Kidney epithelial cell (primary cell): Measurements from ENCODE around the gene NEB. TPM values are rescaled to one million over a fixed set of nuclear protein-coding genes. Genes with fewer than 3 reads are reported as not detected.

Source experiments
- DNase-seq: peaks from one replicate; pipeline ENCODE4 v3.0.0-alpha.2; 2010; ENCODE audit warnings: low read depth
- H3K27me3 ChIP-seq: 2 replicates; pipeline ENCODE4 v1.6.0; 2011; ENCODE audit warnings: low read length; ENCODE audit not compliant: control insufficient read depth, insufficient read depth
- H3K36me3 ChIP-seq: 2 replicates; pipeline ENCODE4 v1.5.1; 2011; ENCODE audit warnings: low read length; ENCODE audit not compliant: control insufficient read depth, insufficient read depth
- H3K4me3 ChIP-seq: 2 replicates; pipeline ENCODE4 v1.5.1; 2011; ENCODE audit warnings: low read depth, mild to moderate bottlenecking, control low read depth, low read length
- total RNA-seq: library from RNA; depleted of rRNA; stranded (reverse); fragments of >200 nt; gene quantifications from 2 replicates; pipeline ENCODE4 v1.2.3, GENCODE V29; 2015
- TF ChIP-seq, protein P1 (sequence below): IDR thresholded peaks from 2 replicates; pipeline ENCODE4 v1.5.1; 2011; ENCODE audit warnings: mild to moderate bottlenecking, moderate library complexity, low read length, control low read depth, inconsistent platforms; ENCODE audit not compliant: insufficient read depth, poor library complexity, severe bottlenecking

NEB gene
- total RNA-seq, 1 donor from 2014 or later, result 0.38 TPM

DNA sequence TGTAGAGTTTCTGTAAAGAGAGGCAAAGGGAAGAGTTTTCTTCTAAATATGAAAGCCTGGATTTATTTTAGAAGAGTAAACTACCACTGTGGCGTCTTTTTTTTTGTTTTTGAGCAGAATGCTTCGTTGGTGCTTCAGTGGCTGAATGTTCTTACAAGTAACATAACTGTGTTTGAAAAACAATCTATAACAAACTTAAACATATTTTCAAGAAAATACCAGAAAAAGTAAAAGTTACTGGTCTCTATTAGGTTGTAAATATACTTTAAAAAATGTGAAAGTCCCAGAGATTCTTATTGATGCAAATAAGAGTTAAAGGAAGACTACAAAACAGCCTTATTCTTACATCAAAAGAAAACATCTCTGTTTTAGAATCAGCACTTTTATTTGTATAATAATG is 76.2 kb downstream of the NEB start:
- Histone ChIP-seq H3K27me3 (no peaks in the 10 kb centered on the region), H3K36me3 (no peaks in the 10 kb centered on the region), H3K4me3 (no peak overlapping the region)
- DNase-seq, result no peak
- TF ChIP-seq, protein P1, sequence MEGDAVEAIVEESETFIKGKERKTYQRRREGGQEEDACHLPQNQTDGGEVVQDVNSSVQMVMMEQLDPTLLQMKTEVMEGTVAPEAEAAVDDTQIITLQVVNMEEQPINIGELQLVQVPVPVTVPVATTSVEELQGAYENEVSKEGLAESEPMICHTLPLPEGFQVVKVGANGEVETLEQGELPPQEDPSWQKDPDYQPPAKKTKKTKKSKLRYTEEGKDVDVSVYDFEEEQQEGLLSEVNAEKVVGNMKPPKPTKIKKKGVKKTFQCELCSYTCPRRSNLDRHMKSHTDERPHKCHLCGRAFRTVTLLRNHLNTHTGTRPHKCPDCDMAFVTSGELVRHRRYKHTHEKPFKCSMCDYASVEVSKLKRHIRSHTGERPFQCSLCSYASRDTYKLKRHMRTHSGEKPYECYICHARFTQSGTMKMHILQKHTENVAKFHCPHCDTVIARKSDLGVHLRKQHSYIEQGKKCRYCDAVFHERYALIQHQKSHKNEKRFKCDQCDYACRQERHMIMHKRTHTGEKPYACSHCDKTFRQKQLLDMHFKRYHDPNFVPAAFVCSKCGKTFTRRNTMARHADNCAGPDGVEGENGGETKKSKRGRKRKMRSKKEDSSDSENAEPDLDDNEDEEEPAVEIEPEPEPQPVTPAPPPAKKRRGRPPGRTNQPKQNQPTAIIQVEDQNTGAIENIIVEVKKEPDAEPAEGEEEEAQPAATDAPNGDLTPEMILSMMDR, result no peak

DNA sequence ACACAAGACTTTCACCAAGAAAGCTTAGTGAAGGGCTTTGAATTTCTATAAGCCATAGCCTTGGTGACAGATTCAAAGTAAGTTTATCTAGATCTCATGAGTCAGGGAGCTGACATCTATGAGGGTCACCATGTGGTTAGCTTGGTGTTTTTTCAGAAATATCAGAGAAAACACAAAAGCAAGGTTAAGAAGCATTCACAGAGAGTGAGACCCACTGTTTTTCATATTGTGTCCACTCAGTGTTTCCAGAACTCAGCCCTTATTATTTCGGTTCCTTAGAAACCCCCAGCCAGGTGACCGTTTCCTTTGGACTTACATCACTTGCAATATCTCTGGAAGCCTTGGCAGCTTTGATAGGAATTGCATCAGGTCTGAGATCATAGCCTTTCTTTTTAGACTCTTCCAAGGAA is 76.6 kb downstream of the NEB start:
- Histone ChIP-seq H3K4me3 (no peak overlapping the region), H3K27me3 (no peaks in the 10 kb centered on the region), H3K36me3 (no peaks in the 10 kb centered on the region)
- DNase-seq, result no peak
- TF ChIP-seq, protein P1, result no peak

- Histone ChIP-seq H3K4me3 (no peak overlapping the region), H3K27me3 (no peaks in the 10 kb centered on the region), H3K36me3 (no peaks in the 10 kb centered on the region)
- no peak for DNase-seq
- TF ChIP-seq, protein P1, result no peak
Measured at GRCh38 chr2:151655663-151656398, 78.4 kb downstream of the NEB start.

- TF ChIP-seq, protein P1, result no peak
- H3K27me3 ChIP-seq, result no peaks in the 10 kb centered on the region
Measured at GRCh38 chr2:151654891-151655290, 79.4 kb downstream of the NEB start.

GRCh38 chr2:151654085-151654484 is 80.2 kb downstream of the NEB start:
- Histone ChIP-seq H3K4me3 (no peak overlapping the region), H3K27me3 (no peaks in the 10 kb centered on the region), H3K36me3 (no peaks in the 10 kb centered on the region)
- TF ChIP-seq, protein P1, result no peak
- no peak for DNase-seq

More at GRCh38 chr2:151654891-151655290, 79.4 kb downstream of the NEB start:
- no peak overlapping the region for H3K4me3 ChIP-seq
- DNase-seq, result no peak
- no peaks in the 10 kb centered on the region for H3K36me3 ChIP-seq

DNA sequence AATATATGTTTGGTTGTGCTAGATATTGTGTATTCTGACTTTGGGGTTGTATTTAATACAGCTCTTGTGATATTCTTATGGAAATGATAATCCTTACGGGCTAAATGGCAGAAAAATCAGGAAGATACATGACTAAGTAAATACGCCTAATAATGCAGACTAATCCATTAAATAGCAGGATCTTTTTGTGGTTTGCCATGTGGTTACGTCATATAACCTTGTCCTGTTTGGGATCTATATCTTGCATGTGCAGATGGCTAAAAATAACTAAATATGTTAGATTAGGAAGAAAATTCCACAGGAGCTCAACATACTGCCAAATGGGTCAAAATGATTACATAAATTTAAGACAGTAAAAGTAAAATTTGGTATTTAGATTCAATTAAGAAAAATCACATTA is 83.0 kb downstream of the NEB start:
- DNase-seq, result no peak
- H3K36me3 ChIP-seq, result no peaks in the 10 kb centered on the region
- H3K27me3 ChIP-seq, result no peaks in the 10 kb centered on the region
- no peak overlapping the region for H3K4me3 ChIP-seq
- TF ChIP-seq, protein P1, result no peak
